CD1c-positive myeloid dendritic cell (primary cell): ENCODE data around the gene DRC1.
A peak's percentile ranks its signal among the peaks of the same experiment; 100 is the strongest.

Experiments used
- DNase-seq: peaks from one replicate; pipeline ENCODE4 v3.0.0-alpha.2; 2016; ENCODE audit errors: extremely low spot score

Gene DRC1

DNA sequence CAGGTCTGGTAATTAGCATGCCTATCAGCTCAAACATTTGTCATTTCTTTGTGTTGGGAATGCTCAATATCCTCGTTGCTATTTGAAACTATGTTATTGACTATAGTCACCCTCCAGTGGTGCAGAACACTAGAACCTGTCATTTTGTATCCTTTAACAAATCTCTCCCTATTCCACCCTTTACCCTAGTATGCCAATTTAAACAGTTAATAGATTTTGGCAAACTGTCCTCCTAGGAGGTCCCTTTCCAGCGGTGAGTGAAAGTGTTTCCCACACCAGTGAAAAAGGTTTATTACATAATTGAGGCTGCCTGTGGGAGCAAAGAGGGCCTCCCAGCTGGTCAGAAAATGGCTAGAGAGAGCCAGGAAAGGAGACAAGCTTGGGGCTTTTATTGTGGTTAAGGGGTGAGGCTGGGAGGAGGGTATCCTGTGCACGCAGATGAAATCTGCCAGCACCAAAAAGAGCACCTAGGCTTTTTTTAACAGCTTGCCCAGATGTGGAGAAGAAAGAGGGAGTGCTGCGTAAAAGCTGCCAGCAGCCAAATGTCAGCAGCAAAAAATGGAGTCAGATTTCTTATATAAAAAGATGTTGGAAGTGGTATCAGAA is 1.8 kb upstream of the DRC1 start:
- DNase-seq = no peak

- DNase-seq = no peak
These were observed 997 bp upstream of the DRC1 start for GRCh38 chr2:26400723-26401122.

- no peak for DNase-seq
These were observed 5.8 kb downstream of the DRC1 start for GRCh38 chr2:26407526-26407925.

GRCh38 chr2:26409785-26410184 is 8.1 kb downstream of the DRC1 start:
- no peak for DNase-seq

DNA sequence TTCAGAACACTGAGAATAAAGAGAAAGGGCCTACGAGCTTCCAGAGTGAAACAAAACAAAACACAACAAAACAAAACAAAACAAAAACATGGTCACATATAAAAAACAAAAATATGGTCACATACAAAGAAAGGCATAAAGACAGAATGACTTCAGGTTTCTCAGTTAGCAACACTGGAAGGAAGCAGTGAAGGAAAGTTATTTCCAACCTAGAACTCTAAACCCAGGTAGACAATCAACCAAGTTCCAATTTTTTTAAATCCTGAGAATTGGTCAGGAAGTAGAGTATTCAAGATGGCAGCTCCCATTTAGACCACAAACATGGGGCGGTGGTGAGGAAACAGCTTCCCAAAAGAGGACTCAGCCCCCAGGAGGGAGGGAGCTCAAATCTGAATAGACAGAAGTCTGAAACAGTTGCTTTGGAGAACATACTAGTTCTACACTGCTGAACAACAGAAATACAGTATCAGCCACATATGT is 9.1 kb downstream of the DRC1 start:
- peak; percentile 10 for DNase-seq

DNA sequence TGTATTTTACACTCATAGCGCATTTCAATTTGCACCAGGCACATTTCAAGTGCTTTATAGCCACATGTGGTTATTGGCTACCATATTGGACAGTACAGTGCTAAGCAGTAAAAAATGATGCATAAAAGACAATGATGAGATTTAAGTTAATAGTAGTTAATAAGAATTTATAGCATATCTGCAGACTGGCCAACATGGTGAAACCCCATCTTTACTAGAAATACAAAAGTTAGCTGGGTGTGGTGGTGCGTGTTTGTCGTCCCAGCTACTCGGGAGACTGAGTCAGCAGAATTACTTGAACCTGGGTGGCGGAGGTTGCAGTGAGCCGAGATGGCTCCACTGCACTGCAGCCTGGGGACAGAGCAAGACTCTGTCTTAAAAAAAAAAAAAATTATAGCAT is 9.7 kb downstream of the DRC1 start:
- DNase-seq = no peak

GRCh38 chr2:26412091-26412673 is 10.5 kb downstream of the DRC1 start:
- DNase-seq = peak; percentile 85

DNA sequence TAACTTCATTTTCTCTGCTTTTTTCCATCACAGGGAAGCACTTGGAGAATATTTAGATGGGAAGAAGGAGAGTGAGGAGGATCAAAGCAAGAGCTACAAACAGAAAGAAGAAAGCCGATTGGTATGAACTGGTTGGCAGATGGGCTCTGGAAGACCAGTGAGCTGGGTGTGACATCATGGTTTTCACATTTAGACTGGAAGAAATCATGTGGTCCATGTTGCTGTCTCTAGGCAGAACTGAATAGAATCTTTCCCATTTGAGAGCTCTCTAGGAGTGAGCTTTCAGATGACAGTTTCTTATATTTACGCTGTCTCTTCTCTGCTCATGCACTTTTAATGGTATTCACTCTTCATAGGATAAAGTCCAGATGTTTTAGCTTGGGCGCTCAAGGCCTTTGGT is 12.6 kb downstream of the DRC1 start:
- no peak for DNase-seq

GRCh38 chr2:26421961-26422360 is 20.2 kb downstream of the DRC1 start:
- DNase-seq = no peak

DNA sequence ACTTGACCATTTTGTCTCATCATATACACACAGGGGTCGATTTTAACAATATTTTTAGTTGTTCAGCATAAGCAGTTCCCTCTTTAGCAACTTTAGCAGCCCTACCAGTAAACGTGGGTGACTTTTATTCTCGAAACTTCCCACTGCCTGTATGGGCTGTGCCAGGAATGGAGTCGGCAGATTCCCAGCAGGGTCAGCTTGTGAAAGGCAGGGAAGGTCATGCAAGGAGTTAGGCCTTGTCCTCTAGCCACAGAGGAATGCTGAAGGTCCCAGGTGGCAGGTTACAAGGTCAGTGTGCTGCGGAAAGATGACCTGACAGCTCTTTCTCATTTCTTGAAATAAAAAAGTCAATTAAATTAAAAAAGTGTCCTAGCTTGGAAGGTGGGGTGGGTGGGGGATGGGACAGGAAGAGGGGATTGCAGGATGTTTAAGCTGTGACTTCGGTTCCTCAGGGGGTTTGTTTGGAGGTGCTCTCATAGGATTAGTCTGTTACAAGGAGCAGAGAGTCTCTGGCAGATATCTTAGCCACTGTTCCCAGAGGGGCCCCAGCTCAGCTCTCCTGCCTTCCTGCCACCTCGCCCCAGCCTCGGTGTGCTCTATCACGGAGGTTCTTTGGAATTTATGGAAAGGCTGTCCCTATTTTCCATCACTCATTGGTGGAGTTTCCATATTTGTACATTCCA is 21.4 kb downstream of the DRC1 start:
- no peak for DNase-seq

- no peak for DNase-seq
These were observed 22.0 kb downstream of the DRC1 start for GRCh38 chr2:26423750-26424149.

DNA sequence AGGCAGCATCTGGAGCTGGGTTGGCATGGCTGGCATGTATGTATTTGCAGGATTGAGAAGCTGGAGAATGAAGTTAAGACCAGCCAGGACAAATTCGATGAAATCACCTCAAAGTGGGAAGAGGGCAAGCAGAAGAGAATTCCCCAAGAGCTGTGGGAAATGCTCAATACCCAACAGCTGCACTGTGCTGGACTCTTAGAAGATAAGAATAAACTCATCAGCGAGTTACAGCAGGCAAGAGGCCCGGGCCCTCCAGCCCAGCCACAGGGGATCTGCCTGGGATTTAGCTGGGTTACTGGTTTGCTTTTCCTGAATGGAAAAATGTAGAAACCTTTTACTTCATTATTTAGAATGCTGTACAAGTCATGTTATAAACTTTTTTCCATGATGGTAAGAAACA is 22.5 kb downstream of the DRC1 start:
- DNase-seq = no peak

- no peak for DNase-seq
These were observed 27.1 kb downstream of the DRC1 start for GRCh38 chr2:26428846-26429245.

DNA sequence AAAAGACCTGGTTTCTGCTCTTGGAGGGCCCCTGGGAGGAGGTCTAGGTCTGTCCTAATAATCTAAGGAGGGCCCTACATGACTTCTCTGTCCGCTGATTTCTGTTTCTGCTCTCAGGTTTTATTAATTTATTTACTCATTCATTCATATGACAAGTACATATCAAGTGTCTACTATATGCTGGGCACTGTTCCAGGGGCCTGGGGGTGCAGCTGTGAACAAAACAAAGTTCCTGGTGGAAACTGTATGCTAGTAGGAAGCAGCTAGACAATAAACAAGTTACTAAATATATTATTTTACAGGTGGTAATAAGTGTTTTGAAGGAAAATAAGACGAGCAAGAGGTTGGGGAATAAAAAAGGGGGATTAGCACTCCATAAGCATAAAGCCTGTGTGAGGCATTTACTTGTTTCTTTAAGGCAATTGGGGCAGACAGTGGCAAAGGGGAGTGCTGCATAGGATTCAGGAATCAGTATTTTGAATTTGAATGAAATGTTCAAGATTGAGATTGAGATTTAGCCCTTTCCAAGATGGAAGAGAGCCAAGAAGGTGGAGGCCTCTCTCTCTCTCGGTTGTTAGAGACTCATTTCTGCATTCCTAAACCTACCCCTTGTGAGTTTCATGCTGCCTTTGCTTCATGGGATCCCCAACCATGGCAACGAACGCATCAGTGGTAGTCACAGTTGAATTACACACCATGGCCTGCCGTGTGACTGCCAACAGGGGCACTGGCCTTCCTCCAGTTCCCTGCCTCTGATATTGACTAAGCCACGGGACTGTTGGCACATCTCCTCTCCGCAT is 28.3 kb downstream of the DRC1 start:
- no peak for DNase-seq

DNA sequence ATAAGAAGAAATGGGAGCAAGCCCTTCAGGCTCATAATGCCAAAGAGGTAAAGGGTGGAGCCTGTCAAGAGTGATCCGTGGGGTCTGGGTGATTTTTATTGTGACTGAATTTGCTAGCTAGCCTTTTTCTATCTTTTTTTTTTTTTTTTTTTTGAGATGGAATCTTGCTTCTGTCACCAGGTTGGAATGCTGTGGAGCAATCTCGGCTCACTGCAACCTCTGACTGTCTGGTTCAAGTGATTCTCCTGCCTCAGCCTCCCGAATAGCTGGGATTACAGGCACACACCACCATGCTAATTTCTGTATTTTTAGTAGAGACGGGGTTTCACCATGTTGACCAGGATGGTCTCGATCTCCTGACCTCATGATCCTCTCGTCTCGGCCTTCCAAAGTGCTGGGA is 29.1 kb downstream of the DRC1 start:
- DNase-seq = no peak

DNA sequence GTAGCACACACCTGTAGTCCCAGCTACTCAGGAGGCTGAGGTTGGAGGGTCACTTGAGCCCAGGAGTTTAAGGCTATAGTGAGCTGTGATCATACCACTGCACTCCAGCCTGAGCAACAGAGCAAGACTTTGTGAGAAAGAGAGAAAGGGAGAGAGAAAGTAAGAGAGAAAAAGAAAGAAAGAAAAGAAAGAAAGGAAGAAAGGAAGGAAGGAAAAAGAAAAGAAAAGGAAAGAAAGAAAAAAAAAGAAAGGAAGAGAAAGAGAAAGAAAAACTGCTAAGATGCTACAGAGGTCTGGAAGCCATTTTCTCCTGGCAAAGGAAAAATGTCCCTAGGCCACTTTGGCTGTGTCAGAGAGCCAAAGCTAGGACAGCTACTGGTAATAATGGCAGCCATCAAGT is 30.6 kb downstream of the DRC1 start:
- DNase-seq = no peak

- no peak for DNase-seq
These were observed 31.1 kb downstream of the DRC1 start for GRCh38 chr2:26432859-26433258.

DNA sequence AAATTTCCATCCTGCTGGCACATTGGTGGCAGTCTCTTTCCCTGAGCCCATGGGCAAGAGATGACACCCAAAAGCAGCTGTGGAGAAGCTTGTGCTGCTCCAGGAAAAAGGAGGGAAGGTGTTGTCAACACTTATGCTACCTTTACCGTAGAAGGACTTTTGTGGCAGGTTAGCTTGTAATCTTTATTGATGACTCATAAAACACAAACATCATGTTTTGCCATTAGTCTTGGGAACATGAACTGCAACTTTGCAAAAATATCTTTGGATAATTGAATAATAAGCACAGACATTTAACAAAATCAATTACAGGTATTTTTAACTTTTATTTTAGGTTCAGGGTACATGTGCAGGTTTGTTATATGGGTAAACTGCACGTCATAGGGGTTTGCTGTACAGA is 33.4 kb downstream of the DRC1 start:
- DNase-seq = no peak

DNA sequence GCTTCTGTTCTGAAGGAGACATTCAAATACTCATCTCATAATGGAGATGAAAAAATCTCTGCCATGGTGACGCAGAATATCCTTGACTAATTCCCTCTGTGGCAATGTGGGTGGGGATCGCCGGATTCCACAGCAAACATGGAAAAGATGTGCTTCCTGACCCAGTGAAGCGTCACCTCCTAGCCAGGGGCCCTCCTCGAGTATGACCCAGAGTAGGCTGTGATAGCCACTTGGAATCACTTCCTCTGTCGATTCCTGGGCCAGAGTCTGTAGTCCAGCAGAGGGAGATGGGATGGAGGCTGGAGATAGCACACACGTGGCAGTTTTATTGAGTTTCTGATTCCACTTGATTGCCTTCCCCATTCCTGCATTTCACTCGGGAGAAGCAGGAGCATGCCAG is 36.8 kb downstream of the DRC1 start:
- DNase-seq = no peak

GRCh38 chr2:26438926-26439325 is 37.2 kb downstream of the DRC1 start:
- DNase-seq = no peak

- no peak for DNase-seq
These were observed 40.6 kb downstream of the DRC1 start for GRCh38 chr2:26442301-26442700.

- DNase-seq = no peak
These were observed 41.0 kb downstream of the DRC1 start for GRCh38 chr2:26442707-26443106.

- DNase-seq = no peak
These were observed 42.5 kb downstream of the DRC1 start for GRCh38 chr2:26444236-26444635.
